ENCODE results near the gene ITGB5.

Gene ITGB5

DNA sequence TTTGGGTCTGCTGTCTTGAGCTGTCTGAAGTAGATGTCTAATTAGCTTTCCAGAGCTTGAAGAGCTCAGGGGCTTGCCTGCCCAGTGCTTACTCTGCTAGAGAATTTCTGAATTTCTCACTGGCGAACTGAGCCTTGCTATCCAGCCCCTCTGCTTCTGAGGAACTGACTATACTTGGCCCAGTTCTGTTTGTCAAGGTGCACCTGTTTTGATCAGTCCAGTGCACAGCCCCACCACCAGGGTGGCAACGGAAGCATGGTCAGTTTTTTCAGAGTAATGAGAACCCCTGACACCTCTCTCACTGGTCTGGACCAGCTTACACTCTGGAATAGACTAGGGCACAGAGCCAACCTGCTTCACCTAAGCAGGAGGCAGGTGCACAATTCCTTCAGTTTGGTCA lies 25.2 kb downstream of the ITGB5 start:
- no peak overlapping the region for H3K4me3 ChIP-seq (ENCODE audit: low read depth, low read length)

- no peak overlapping the region for H3K4me3 ChIP-seq (ENCODE audit: low read depth, low read length)
These were observed 26.1 kb downstream of the ITGB5 start for GRCh38 chr3:124861041-124861440.

DNA sequence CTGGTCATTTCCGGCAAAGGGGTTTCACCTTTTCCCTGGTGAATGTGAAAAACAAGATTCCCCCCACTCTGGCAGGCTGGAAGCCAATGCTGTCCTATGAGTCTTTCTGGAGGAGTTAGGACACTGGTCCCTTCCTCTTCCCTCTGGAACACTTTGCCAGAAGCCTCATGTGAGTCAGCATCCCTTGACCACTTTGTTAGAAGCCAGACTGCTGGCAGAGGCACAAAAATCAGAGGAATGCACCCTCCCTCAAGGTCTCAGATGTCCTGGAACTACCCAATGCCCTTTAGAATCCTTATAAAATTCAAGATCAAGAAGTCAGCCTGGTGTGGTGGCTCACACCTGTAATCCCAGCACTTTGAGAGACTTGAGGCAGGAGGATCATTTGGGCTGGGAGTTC lies 26.6 kb downstream of the ITGB5 start:
- H3K4me3 ChIP-seq (ENCODE audit: low read depth, low read length): no peak overlapping the region

DNA sequence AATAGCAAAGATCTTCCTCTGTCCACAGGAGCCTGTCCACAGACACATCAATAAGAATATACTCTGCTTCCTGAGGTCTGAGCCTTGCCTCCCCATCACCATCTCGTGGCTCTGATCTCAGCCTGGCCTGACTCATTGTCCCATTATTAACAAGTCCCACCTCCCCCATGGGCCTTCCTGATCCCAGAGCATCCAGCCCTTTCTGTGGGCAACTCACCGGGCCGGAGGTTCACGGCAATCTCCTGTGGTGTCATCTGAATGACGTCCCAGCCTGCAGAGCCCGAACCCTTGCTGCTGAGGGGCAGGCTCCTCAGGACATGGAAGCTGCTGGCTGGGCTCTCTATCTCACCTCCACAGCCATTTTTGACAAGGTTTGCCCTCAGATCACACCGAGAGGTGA lies 28.1 kb downstream of the ITGB5 start:
- H3K4me3 ChIP-seq (ENCODE audit: low read depth, low read length): no peak overlapping the region

- H3K4me3 ChIP-seq (ENCODE audit: low read depth, low read length): no peak overlapping the region
These were observed 28.9 kb downstream of the ITGB5 start for GRCh38 chr3:124858275-124858674.

- no peak overlapping the region for H3K4me3 ChIP-seq (ENCODE audit: low read depth, low read length)
These were observed 30.5 kb downstream of the ITGB5 start for GRCh38 chr3:124856677-124857076.

- no peak overlapping the region for H3K4me3 ChIP-seq (ENCODE audit: low read depth, low read length)
These were observed 33.2 kb downstream of the ITGB5 start for GRCh38 chr3:124854009-124854408.

DNA sequence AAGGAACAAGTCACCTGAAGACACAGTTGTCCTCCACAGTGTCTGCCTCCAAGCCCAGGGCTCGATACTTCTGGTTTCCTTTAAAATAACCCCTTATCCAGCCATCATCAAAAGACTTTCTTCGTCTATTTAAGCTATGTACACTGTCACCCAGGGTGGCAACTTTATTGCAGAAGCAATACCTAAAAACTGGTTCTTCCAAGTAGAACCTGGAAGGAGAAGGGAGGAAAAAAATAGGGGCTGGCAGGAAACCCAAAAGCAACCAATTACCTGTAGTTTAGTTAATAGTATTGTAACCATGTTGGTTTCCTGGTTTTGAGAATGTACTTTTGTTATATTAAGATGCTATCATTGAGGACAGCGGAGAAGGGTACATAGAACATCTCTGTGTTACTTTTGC lies 33.7 kb downstream of the ITGB5 start:
- H3K4me3 ChIP-seq (ENCODE audit: low read depth, low read length): no peak overlapping the region

- H3K4me3 ChIP-seq (ENCODE audit: low read depth, low read length): no peak overlapping the region
These were observed 35.3 kb downstream of the ITGB5 start for GRCh38 chr3:124851905-124852304.

GRCh38 chr3:124851136-124851535 lies 36.0 kb downstream of the ITGB5 start:
- no peak overlapping the region for H3K4me3 ChIP-seq (ENCODE audit: low read depth, low read length)

DNA sequence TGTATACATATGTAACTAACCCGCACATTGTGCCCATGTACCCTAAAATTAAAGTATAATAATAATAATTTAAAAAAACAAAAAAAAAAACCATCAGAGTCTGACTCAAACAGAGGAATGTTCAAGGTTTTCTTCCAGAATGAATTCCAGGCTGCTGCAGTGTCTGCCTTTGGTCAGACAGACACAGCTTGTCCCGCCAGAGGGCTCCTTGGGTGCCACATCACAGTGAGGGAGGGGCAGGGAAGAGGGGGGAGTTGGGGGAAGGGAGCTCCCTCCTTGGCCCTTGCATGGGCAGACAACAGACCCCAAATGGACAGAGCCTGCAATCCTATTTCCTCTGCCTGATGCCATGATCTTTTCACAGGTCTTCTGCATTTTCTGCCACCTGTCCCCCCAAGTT lies 36.5 kb downstream of the ITGB5 start:
- H3K4me3 ChIP-seq (ENCODE audit: low read depth, low read length): no peak overlapping the region

DNA sequence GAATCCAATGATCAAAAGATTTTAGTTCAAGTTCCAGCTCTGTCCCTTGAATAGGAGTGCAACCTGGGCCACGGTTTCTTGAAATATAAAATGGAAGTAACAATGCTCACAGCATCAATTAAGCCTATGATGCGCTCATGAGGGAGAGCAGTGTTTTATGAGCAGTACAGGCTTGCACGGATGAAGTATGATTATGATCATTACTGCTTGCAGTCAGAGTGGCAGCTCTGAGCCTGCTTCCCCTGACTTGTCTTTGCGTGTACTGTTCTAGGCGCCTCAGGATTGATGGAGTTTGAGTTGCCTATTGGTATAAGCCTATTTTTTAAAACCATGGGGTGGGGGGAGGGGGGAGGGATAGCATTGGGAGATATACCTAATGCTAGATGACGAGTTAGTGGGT lies 37.0 kb downstream of the ITGB5 start:
- no peak overlapping the region for H3K4me3 ChIP-seq (ENCODE audit: low read depth, low read length)

DNA sequence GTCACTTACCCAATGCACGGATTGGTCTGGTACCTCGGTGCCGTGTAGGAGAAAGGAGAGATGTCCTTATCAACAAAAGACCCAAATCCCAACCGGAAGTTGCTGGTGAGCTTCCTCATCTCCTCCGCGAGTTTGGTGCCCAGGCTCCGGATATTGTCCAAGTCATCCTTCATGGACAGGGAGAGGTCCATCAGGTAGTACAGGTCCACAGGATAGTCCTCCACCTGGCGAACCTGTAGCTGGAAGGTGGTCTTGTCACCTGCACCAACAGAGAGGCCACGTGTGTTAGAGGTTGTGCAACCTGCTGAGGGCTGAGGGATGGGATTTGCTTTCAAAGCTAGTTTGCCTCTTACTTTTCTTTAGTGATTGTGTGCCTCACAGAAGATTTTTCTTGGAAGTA lies 38.9 kb downstream of the ITGB5 start:
- no peak overlapping the region for H3K4me3 ChIP-seq (ENCODE audit: low read depth, low read length)

DNA sequence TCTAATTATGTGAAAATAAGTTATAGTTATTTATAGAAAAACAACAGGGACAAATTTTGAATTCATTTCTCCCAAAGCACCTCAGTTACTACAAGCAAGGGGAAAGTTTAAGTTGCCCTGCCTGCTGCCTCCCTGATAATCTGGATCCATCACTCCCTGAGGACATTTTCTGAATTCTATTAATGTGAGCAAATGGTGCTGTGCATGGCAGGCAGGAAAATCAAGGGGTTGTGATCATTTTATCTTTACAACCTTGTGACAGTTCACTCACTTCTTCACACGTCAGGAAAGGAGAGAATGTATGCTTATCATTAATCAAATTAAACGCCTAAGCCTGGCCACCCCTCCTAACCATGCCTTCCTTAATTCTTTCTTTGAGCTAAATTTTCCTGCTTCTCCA lies 39.3 kb downstream of the ITGB5 start:
- H3K4me3 ChIP-seq (ENCODE audit: low read depth, low read length): no peak overlapping the region

GRCh38 chr3:124847051-124847450 lies 40.1 kb downstream of the ITGB5 start:
- no peak overlapping the region for H3K4me3 ChIP-seq (ENCODE audit: low read depth, low read length)

DNA sequence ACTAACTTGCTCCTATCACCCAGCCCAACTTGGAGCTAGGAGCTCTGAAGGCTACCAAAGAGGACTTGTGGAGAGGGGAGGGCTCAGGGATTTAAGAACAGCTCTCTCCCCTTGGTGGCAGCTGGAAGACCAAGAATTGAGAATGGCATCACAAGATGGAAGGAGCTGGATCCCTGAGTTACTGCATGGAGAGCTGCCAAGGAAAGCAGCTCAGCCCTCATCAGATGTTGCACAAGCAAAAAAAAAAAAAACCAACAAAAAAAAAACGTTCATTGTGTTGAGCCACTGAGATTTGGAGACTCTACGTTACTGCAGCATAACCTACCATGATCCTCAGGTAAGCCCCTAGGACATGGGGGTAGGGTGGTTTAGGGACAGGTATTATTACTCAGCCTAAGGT lies 41.0 kb downstream of the ITGB5 start:
- H3K4me3 ChIP-seq (ENCODE audit: low read depth, low read length): no peak overlapping the region

GRCh38 chr3:124845406-124845805 lies 41.8 kb downstream of the ITGB5 start:
- H3K4me3 ChIP-seq (ENCODE audit: low read depth, low read length): no peak overlapping the region

GRCh38 chr3:124843506-124844177 lies 43.5 kb downstream of the ITGB5 start:
- no peak overlapping the region for H3K4me3 ChIP-seq (ENCODE audit: low read depth, low read length)

- no peak overlapping the region for H3K4me3 ChIP-seq (ENCODE audit: low read depth, low read length)
These were observed 44.1 kb downstream of the ITGB5 start for GRCh38 chr3:124843047-124843446.

DNA sequence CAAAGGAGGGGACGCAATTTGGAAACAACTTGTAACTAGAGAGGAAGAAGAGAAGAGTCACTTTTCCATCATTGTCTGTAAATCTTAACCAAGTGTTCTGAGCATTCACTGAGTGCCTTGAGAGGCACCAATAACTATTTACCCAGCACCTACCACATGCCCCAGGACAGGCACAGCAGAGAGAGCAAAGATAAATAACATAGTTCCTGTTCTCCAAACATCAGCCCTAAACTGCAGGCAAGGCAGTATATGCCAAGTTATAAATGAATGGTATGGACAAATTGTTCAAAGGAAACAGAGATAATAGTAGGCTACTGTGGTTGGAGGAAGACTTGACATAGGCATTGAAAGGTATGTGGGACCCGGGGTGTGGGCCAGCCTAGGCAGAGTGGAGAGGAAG lies 45.6 kb downstream of the ITGB5 start:
- no peak overlapping the region for H3K4me3 ChIP-seq (ENCODE audit: low read depth, low read length)

GRCh38 chr3:124840331-124840730 lies 46.8 kb downstream of the ITGB5 start:
- no peak overlapping the region for H3K4me3 ChIP-seq (ENCODE audit: low read depth, low read length)

- H3K4me3 ChIP-seq (ENCODE audit: low read depth, low read length): no peak overlapping the region
These were observed 47.3 kb downstream of the ITGB5 start for GRCh38 chr3:124839896-124840295.

DNA sequence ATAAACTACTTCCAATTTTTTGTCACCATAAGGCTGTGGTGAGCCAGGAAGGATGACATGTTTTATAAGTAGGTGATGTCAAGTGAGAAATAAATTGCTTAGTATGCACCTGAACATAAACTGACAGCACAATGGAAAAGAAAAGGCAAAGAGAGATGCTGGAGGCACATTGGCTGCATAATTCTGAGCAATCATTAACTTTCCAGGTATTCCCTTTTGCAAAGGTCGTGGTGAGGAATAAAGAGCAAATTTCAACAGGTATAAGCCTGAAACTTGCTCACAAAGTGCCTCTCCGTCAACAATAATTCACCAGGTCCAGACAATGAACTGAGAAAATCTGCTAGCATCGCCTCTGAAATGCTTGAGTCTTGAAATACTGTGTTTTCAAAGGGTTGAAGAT lies 48.2 kb downstream of the ITGB5 start:
- H3K4me3 ChIP-seq (ENCODE audit: low read depth, low read length): no peak overlapping the region

Measured in iPS-11a (cell line).